Activated T-cell treated with anti-CD3 and anti-CD28 coated beads, Interleukin-2, amount 50 U/mL, for 72 hours (primary cell): ENCODE data around the gene CDK5. TPM values are rescaled to one million over a fixed set of nuclear protein-coding genes. Genes with fewer than 3 reads are reported as not detected.
"Not testable (repeated sequence)": the region's sequence is repeated elsewhere in the genome, so short reads cannot be mapped to it uniquely, and the experiment has no call there.

Experiments
- ATAC-seq, 2 donors: fragments of 150-1000 bp; cut with Tn5 transposase; replicated peaks in 1 of 2; 2 replicates each; pipeline ENCODE4 v1.10.0; 2021; ENCODE audit warnings: moderate library complexity in 2 of 2, mild to moderate bottlenecking in 1 of 2
- DNase-seq, 2 donors: peaks; one replicate each; pipeline ENCODE4 v3.0.0; 2021 to 2022; ENCODE audit warnings: mixed read lengths in 1 of 2
- H3K27ac Mint-ChIP-seq: one replicate; pipeline ENCODE4 v1.8.0; 2022; ENCODE audit warnings: mild to moderate bottlenecking, moderate library complexity, mixed read lengths
- H3K27me3 Mint-ChIP-seq: one replicate; pipeline ENCODE4 v1.8.0; 2022; ENCODE audit warnings: low read depth, mixed read lengths
- H3K36me3 Mint-ChIP-seq, 2 donors: one replicate each; pipeline ENCODE4 v1.8.0; 2022; ENCODE audit warnings: mixed read lengths in 2 of 2, mild to moderate bottlenecking in 1 of 2; ENCODE audit not compliant: insufficient read depth in 2 of 2
- H3K4me1 Mint-ChIP-seq: one replicate; pipeline ENCODE4 v1.8.0; 2022; ENCODE audit warnings: low read depth, mixed read lengths
- H3K4me3 Mint-ChIP-seq, 2 donors: one replicate each; pipeline ENCODE4 v1.8.0; 2022; ENCODE audit warnings: mild to moderate bottlenecking in 2 of 2, mixed read lengths in 2 of 2, moderate library complexity in 2 of 2
- H3K9me3 Mint-ChIP-seq, 2 donors: one replicate each; pipeline ENCODE4 v1.8.0; 2022; ENCODE audit warnings: mixed read lengths in 2 of 2
- total RNA-seq, 2 donors: library from RNA; stranded (reverse); gene quantifications; one replicate each; pipeline ENCODE4 v1.2.3, GENCODE V29; 2022

The CDK5 gene
- total RNA-seq, 2 donors from 2014 or later = 9.4 to 11.6 TPM

GRCh38 chr7:151053096-151053495 lies 4.6 kb downstream of the CDK5 start:
- Mint-ChIP-seq H3K4me3 (no peak overlapping the region), H3K27ac (no peak overlapping the region), H3K27me3 (no peaks in the 10 kb centered on the region), H3K9me3 (no peaks in the 10 kb centered on the region), H3K36me3 (no peaks in the 10 kb centered on the region), H3K4me1 (peaks cover 18% of the 10 kb centered on the region)
- no peak for DNase-seq
- no peak for ATAC-seq

DNA sequence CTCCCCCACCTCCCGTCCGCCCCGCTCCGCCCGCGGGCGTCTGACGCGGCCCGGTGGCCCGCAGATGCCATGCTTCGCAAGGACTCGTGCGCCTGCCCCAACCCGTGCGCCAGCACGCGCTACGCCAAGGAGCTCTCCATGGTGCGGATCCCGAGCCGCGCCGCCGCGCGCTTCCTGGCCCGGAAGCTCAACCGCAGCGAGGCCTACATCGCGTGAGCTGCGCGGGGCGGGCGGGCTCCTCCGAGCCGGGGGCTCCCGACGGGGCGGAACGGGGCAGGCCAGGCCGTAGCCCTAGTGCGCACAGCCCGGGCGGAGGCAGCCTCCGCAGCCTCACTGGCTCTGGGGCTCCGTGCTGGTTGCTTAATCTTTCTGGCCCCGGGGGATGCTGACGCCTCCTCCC lies 6.6 kb downstream of the CDK5 start:
- no peaks in the 10 kb centered on the region for H3K9me3 Mint-ChIP-seq
- peak; percentile 68 to 69 for ATAC-seq

GRCh38 chr7:151048911-151049463 lies 8.7 kb downstream of the CDK5 start:
- H3K4me3 Mint-ChIP-seq = no peak overlapping the region
- H3K4me1 Mint-ChIP-seq = peaks cover 4% of the 10 kb centered on the region
- no peaks in the 10 kb centered on the region for H3K9me3 Mint-ChIP-seq
- H3K27me3 Mint-ChIP-seq = no peaks in the 10 kb centered on the region
- no peak overlapping the region for H3K27ac Mint-ChIP-seq
- DNase-seq = no peak
- no peak for ATAC-seq
- H3K36me3 Mint-ChIP-seq = no peaks in the 10 kb centered on the region

More for the DNA sequence above, 6.6 kb downstream of the CDK5 start:
- Mint-ChIP-seq H3K36me3 (no peaks in the 10 kb centered on the region), H3K4me1 (peaks cover 4% of the 10 kb centered on the region), H3K27me3 (no peaks in the 10 kb centered on the region), H3K27ac (no peak overlapping the region), H3K4me3 (no peak overlapping the region)
- peak; percentile 55 to 57 for DNase-seq

GRCh38 chr7:151047976-151048815 lies 9.5 kb downstream of the CDK5 start, which contains the start of gene ASIC3:
Gene ASIC3, plus strand, starts transcription at chr7:151048531. Its CDS starts 355 bp downstream, at chr7:151048886.
- Mint-ChIP-seq H3K4me1 (peaks cover 4% of the 10 kb centered on the region), H3K9me3 (no peaks in the 10 kb centered on the region), H3K36me3 (no peaks in the 10 kb centered on the region), H3K27me3 (no peaks in the 10 kb centered on the region), H3K27ac (no peak within 1 kb of the TSS), H3K4me3 (no peak within 1 kb of the TSS)
- ATAC-seq (no peak), DNase-seq (no peak)

- DNase-seq = no peak
- no peak overlapping the region for H3K4me3 Mint-ChIP-seq
- no peak overlapping the region for H3K27ac Mint-ChIP-seq
- no peaks in the 10 kb centered on the region for H3K9me3 Mint-ChIP-seq
- peaks cover 0 to 1% of the 10 kb centered on the region in 2 donors for H3K36me3 Mint-ChIP-seq
- H3K4me1 Mint-ChIP-seq = no peaks in the 10 kb centered on the region
- no peaks in the 10 kb centered on the region for H3K27me3 Mint-ChIP-seq
- no peak for ATAC-seq
Measured at GRCh38 chr7:151046603-151047573, 10.8 kb downstream of the CDK5 start.

DNA sequence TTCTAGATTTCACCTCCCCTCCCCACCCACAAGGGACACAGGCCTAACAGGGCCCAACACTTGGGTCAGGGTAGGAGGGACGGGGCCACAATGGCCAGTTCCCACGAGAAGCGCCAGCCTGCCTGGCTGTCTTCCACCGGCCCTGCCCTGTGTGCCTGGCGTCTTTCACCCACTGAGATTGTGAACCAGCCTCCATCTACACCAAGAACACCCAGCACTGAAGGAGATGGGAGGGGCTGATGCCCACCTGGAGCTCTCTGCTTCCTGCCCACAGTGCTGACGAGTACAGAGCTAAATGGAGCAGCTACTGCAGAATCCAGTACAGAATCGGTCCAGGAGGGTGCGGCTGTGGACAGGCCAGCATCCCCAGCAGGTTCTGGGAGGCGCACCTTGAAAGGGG lies 11.7 kb downstream of the CDK5 start:
- Mint-ChIP-seq H3K27ac (no peak overlapping the region), H3K27me3 (no peaks in the 10 kb centered on the region), H3K36me3 (peaks cover 0 to 2% of the 10 kb centered on the region in 2 donors), H3K4me3 (no peak overlapping the region), H3K9me3 (no peaks in the 10 kb centered on the region), H3K4me1 (no peaks in the 10 kb centered on the region)
- no peak for DNase-seq
- no peak for ATAC-seq

- Mint-ChIP-seq H3K27ac (no peak overlapping the region), H3K9me3 (no peaks in the 10 kb centered on the region), H3K36me3 (peaks cover 0 to 2% of the 10 kb centered on the region in 2 donors), H3K4me3 (no peak overlapping the region), H3K27me3 (no peaks in the 10 kb centered on the region), H3K4me1 (no peaks in the 10 kb centered on the region)
- ATAC-seq (no peak), DNase-seq (no peak)
Measured at GRCh38 chr7:151045262-151045661, 12.4 kb downstream of the CDK5 start.

GRCh38 chr7:151043959-151044358 lies 13.7 kb downstream of the CDK5 start:
- Mint-ChIP-seq H3K27me3 (no peaks in the 10 kb centered on the region), H3K9me3 (no peaks in the 10 kb centered on the region), H3K4me1 (peaks cover 12% of the 10 kb centered on the region), H3K27ac (no peak overlapping the region), H3K4me3 (no peak overlapping the region), H3K36me3 (peaks cover 0 to 2% of the 10 kb centered on the region in 2 donors)
- ATAC-seq (no peak), DNase-seq (no peak)

GRCh38 chr7:151043449-151043848 lies 14.2 kb downstream of the CDK5 start:
- ATAC-seq, H3K36me3 Mint-ChIP-seq, H3K27me3 Mint-ChIP-seq, DNase-seq, H3K27ac Mint-ChIP-seq, H3K4me3 Mint-ChIP-seq, H3K9me3 Mint-ChIP-seq: not testable (repeated sequence)
- H3K4me1 Mint-ChIP-seq = peaks cover 17% of the 10 kb centered on the region

- H3K27me3 Mint-ChIP-seq = no peaks in the 10 kb centered on the region
- no peak overlapping the region for H3K4me3 Mint-ChIP-seq
- peaks cover 2% of the 10 kb centered on the region in 2 donors for H3K36me3 Mint-ChIP-seq
- ATAC-seq (no peak), DNase-seq (no peak)
- peak overlapping the region; percentile 65 for H3K27ac Mint-ChIP-seq
- H3K4me1 Mint-ChIP-seq = peaks cover 18% of the 10 kb centered on the region
- H3K9me3 Mint-ChIP-seq = no peaks in the 10 kb centered on the region
Measured at GRCh38 chr7:151040616-151041375, 16.9 kb downstream of the CDK5 start.

- DNase-seq (no peak), ATAC-seq (no peak)
- Mint-ChIP-seq H3K4me1 (peaks cover 18% of the 10 kb centered on the region), H3K27me3 (no peaks in the 10 kb centered on the region), H3K27ac (no peak overlapping the region), H3K36me3 (peaks cover 2% of the 10 kb centered on the region in 2 donors), H3K9me3 (no peaks in the 10 kb centered on the region), H3K4me3 (no peak overlapping the region)
Measured at GRCh38 chr7:151039850-151040548, 17.7 kb downstream of the CDK5 start.
